ENCODE results near the gene TCF3. TPM values are rescaled to one million over a fixed set of nuclear protein-coding genes. Genes with fewer than 3 reads are reported as not detected.

The TCF3 gene
- total RNA-seq, 1 experiment from 2014 or later, result 208 TPM

GRCh38 chr19:1574354-1575136, 77.9 kb downstream of the TCF3 start:
- no peak overlapping the region for H2AFZ ChIP-seq (ENCODE audit: low read depth, low read length, poor library complexity, severe bottlenecking)
- H3K4me1 ChIP-seq (ENCODE audit: control insufficient read depth in 1 of 2, insufficient read depth in 2 of 2, low read length in 2 of 2), result 0 out of 4 replicates have a peak, but pooled peaks cover 0 to 3% of the 10 kb centered on the region in 2 experiments
- peaks cover 0 to 2% of the 10 kb centered on the region in 2 experiments; a peak in 1 of 4 replicates for H3K36me3 ChIP-seq (ENCODE audit: control insufficient read depth in 1 of 2, insufficient read depth in 2 of 2, low read length in 2 of 2)
- ChIA-PET CTCF (no interaction called here), RAD21 (ENCODE audit: low non-redundant PET in 1 of 2, low total read pairs in 2 of 2, uncharacterized antibody in 2 of 2, unreplicated experiment in 2 of 2) (no interaction called here), POLR2A (no interaction called here)
- H3K9me3 ChIP-seq (ENCODE audit: control insufficient read depth in 1 of 2, insufficient read depth in 1 of 2, low read depth in 1 of 2, low read length in 2 of 2), result no peaks in the 10 kb centered on the region
- no peak for TF ChIP-seq SP1 (IDR thresholded peaks at IDR 0.05; ENCODE audit: low read depth)
- TF ChIP-seq ELF1 (IDR thresholded peaks at IDR 0.05; ENCODE audit: borderline replicate concordance, low read depth), result no peak
- TF ChIP-seq, protein P1, sequence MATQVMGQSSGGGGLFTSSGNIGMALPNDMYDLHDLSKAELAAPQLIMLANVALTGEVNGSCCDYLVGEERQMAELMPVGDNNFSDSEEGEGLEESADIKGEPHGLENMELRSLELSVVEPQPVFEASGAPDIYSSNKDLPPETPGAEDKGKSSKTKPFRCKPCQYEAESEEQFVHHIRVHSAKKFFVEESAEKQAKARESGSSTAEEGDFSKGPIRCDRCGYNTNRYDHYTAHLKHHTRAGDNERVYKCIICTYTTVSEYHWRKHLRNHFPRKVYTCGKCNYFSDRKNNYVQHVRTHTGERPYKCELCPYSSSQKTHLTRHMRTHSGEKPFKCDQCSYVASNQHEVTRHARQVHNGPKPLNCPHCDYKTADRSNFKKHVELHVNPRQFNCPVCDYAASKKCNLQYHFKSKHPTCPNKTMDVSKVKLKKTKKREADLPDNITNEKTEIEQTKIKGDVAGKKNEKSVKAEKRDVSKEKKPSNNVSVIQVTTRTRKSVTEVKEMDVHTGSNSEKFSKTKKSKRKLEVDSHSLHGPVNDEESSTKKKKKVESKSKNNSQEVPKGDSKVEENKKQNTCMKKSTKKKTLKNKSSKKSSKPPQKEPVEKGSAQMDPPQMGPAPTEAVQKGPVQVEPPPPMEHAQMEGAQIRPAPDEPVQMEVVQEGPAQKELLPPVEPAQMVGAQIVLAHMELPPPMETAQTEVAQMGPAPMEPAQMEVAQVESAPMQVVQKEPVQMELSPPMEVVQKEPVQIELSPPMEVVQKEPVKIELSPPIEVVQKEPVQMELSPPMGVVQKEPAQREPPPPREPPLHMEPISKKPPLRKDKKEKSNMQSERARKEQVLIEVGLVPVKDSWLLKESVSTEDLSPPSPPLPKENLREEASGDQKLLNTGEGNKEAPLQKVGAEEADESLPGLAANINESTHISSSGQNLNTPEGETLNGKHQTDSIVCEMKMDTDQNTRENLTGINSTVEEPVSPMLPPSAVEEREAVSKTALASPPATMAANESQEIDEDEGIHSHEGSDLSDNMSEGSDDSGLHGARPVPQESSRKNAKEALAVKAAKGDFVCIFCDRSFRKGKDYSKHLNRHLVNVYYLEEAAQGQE (IDR thresholded peaks at IDR 0.05; ENCODE audit: low read depth), result no peak
- no peak for TF ChIP-seq POLR2AphosphoS5 (IDR thresholded peaks at IDR 0.05; ENCODE audit: low read depth, low read length)
- no peak for TF ChIP-seq RAD21 (IDR thresholded peaks at IDR 0.05; ENCODE audit: low read depth)
- TF ChIP-seq ATF3 (IDR thresholded peaks at IDR 0.05), result no peak
- no peak for TF ChIP-seq EZH2 (IDR thresholded peaks at IDR 0.05)
- no peak for TF ChIP-seq YY1 (IDR thresholded peaks at IDR 0.05; ENCODE audit: extremely low read depth, insufficient replicate concordance, low read depth, low read length)
- intact Hi-C loops (cut with micrococcal nuclease), result no loop called here
- H3K9ac ChIP-seq (ENCODE audit: low read length), result no peak overlapping the region
- H3K4me2 ChIP-seq (ENCODE audit: low read length), result no peak overlapping the region
- DNase-seq (ENCODE audit: low read depth, low spot score) (no peak), ATAC-seq (no peak)
- no peaks in the 10 kb centered on the region for H3K9me2 ChIP-seq (ENCODE audit: insufficient read depth)
- BruUV-seq (replicated peaks), result TSS peak; percentile 17
- H3K27me3 ChIP-seq (ENCODE audit: insufficient read depth, low read length), result no peaks in the 10 kb centered on the region
- no peaks in the 10 kb centered on the region for H3K79me2 ChIP-seq (ENCODE audit: insufficient read depth, low read length)
- no peak overlapping the region for H3K27ac ChIP-seq (ENCODE audit: low read depth, low read length)
- H3K4me3 ChIP-seq (replicated peaks in 1 of 2; ENCODE audit: low read depth in 1 of 2, low read length in 2 of 2), result no peak overlapping the region
- H4K20me1 ChIP-seq (ENCODE audit: insufficient read depth), result no peaks in the 10 kb centered on the region

All from HCT116 (cell line).